Lung microvascular endothelial cell (primary cell): ENCODE data around the gene RAPGEF2. TPM values are rescaled to one million over a fixed set of nuclear protein-coding genes. Genes with fewer than 3 reads are reported as not detected.
A peak's percentile ranks its signal among the peaks of the same experiment; 100 is the strongest.

Source experiments
- DNase-seq, 2 donors: peaks; one replicate each; pipeline versions ENCODE4 v3.0.0 to v3.0.0-alpha.2; 2010; ENCODE audit warnings: low read depth in 2 of 2
- total RNA-seq: library from RNA; depleted of rRNA; stranded (reverse); fragments of >200 nt; gene quantifications from 2 replicates; pipeline ENCODE4 v1.2.1, GENCODE V29; 2014

Gene RAPGEF2
- total RNA-seq, 1 donor from 2014 or later: 80.6 TPM

DNA sequence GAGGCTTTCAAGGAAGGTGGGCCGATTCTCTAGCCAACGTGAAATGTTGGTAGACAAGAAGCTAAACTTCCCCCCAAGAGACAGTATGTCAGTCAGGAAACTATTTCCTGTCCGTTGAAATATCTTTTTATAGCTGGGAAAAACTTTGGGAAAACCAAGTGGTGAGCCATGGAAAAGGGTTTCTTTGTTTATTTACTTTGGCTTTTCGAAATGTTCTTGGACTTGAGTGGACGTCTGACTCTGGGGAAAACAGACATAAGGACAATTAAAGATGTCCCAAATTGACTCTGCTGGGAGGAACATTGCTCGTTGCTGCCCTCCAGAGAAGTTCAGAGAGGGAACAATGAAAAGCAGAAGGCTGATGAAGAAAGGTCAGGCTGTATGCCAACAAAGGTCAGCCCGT is 295.4 kb downstream of the RAPGEF2 start:
- DNase-seq: peak; percentile 24 to 91

DNA sequence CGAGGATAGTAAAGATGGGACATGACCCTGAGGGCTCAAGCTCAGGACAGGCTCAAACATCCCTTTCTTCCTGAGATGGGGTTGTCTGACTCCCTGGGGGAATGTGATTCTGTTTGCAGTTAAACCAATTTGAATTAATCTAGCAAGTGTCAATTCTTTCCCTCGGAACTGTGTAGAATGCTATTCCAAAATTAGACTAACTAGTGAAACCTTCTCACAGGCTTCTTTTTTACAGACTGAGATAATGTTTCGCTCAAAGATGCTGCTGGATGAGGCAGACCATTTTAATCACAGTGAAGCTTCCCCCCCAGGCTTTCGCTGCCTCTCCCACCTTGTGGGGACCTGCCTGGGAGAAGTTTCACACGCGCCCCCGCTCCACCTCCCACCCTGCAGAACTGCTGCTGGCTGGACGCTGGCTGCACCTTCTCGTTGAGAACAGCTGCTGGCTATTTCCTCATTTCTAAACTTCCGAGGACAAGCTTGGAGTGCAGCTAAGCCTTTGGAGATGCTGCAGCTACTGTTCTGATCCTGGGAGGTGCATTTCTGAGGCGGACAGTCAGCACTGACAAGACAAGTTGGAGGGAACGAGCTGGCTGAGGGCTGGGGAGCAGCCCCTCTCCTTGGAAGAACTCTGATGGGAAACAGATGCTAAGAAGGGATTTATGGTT is 297.8 kb downstream of the RAPGEF2 start:
- no peak for DNase-seq

DNA sequence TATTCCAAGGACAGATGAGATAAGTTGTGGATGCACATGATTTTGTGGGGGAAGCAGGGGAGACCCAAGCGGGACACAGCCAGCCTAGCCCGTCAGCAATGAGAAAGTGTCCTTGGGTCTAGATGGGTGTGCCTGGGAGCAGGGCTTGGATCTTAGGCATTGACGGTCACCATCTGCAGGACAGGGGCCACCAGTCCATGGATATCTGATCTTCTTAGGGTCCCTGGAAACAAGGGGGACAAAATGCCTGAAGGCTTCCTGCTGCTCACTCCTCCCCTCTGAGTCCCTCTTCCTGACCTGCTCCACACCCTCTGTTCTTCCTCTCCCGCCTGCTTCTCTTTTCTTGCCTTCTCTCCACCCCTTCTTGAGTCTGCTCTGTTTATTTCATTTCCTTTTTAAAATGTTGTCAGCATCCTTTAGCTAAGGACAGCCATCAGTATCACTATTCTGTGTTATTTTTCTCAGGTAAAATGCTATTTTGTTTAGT is 298.4 kb downstream of the RAPGEF2 start:
- DNase-seq: peak in 1 of 2 donors; percentile 39

DNA sequence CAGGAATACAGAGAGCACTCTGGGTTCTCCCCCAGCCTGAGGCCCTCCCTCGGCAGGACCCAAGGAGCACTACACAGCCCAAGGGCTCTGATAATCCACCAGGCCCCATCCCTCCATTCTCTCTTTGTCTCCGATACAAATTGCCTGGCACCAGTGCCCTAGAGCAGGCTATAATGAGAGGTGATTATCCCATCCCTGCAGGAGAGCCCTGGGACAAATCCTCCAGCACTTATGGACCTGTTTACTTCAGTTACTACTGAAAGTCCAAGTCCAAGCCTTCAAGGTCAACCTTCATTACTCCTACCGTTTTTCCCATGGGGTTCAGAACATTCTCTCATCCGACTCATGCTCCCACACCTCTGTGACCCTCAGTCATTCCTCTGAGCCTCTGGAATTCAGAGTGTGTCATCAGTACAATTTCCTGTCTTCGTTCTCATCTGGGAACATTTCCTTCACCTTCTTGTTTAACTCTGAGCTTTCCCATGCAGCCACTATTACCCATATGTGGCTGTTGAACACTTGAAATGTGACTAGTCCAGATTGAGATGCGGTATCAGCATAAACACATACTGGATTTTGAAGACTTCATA is 299.0 kb downstream of the RAPGEF2 start:
- peak; percentile 46 to 98 for DNase-seq
